Chondrocyte (in vitro differentiated cells): ENCODE data around the gene BCL2A1. TPM values are rescaled to one million over a fixed set of nuclear protein-coding genes. Genes with fewer than 3 reads are reported as not detected.
"Not testable (repeated sequence)": the region's sequence is repeated elsewhere in the genome, so short reads cannot be mapped to it uniquely, and the experiment has no call there.

ENCODE experiments used
- DNase-seq: peaks from one replicate; pipeline ENCODE4 v3.0.0; 2021; ENCODE audit warnings: mixed read lengths, low spot score
- H3K27ac Mint-ChIP-seq: one replicate; pipeline ENCODE4 v1.8.0; 2021; ENCODE audit warnings: mild to moderate bottlenecking, moderate library complexity, mixed read lengths; ENCODE audit not compliant: unreplicated experiment
- H3K27me3 Mint-ChIP-seq: 2 replicates; pipeline ENCODE4 v1.8.0; 2021; ENCODE audit warnings: low read depth, mixed read lengths
- H3K36me3 Mint-ChIP-seq: 2 replicates; pipeline ENCODE4 v1.8.0; 2021; ENCODE audit warnings: low read depth, mixed read lengths
- H3K4me1 Mint-ChIP-seq: 2 replicates; pipeline ENCODE4 v1.8.0; 2021; ENCODE audit warnings: low read depth, mild to moderate bottlenecking, mixed read lengths
- H3K4me3 Mint-ChIP-seq: one replicate; pipeline ENCODE4 v1.8.0; 2021; ENCODE audit warnings: mild to moderate bottlenecking, moderate library complexity, mixed read lengths; ENCODE audit not compliant: unreplicated experiment
- H3K9me3 Mint-ChIP-seq: 2 replicates; pipeline ENCODE4 v1.8.0; 2021; ENCODE audit warnings: low read depth, mixed read lengths
- long read RNA-seq: library from polyadenylated mRNA; stranded (forward); transcript quantifications from one replicate; pipeline ENCODE4 v2.0.0, GENCODE V29; 2021
- total RNA-seq: library from RNA; stranded (reverse); gene quantifications from 3 replicates; pipeline ENCODE4 v1.2.1, GENCODE V29; 2021
- TF ChIP-seq, protein P1 (sequence below): fragments of 200-600 bp; sonication (generic); IDR thresholded peaks from 2 replicates; pipeline ENCODE4 v1.5.0; 2021; ENCODE audit warnings: antibody characterized with exemption, mild to moderate bottlenecking, moderate library complexity

The BCL2A1 gene
- not detected in 3 replicates for total RNA-seq
- long read RNA-seq = 0 reads

DNA sequence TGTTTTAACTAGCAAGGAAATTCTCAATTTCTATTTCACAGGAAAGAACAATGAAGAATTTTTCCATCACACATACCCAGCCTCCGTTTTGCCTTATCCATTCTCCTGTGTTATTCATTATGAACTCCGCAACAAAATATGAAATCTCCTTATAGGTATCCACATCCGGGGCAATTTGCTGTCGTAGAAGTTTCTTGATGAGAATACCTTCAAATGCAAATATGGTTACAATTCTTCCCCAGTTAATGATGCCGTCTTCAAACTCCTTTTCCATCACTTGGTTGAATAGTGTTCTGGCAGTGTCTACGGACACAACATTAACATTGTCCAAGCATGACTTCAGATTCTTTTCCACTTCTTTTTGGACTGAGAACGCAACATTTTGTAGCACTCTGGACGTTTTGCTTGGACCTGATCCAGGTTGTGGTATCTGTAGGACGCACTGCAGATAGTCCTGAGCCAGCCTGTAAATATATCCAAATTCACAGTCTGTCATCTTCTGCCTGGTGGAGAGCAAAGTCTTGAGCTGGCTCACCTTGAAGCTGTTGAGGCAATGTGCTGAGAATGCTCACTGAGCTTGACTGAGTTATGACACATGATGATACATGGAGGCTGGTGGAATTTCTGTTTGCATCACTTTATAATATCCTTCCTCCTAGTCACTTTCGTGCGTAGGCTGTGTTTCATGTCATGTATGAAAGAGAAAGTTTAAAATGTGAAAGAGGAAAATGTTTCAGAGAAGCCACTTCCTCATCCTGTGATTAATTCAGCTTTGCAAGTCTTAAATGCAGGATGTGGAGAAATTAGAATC is at the start of gene BCL2A1:
BCL2A1 (minus strand) TSS at position 573 of the 811 bp plus-strand sequence; CDS start at position 496, 77 bp downstream.
- no peak for DNase-seq
- Mint-ChIP-seq H3K4me3 (no peak within 1 kb of the TSS), H3K4me1 (peaks cover 12% of the 10 kb centered on the region), H3K36me3 (no peaks in the 10 kb centered on the region), H3K27me3 (no peaks in the 10 kb centered on the region), H3K9me3 (no peaks in the 10 kb centered on the region), H3K27ac (no peak within 1 kb of the TSS)
- TF ChIP-seq, protein P1, sequence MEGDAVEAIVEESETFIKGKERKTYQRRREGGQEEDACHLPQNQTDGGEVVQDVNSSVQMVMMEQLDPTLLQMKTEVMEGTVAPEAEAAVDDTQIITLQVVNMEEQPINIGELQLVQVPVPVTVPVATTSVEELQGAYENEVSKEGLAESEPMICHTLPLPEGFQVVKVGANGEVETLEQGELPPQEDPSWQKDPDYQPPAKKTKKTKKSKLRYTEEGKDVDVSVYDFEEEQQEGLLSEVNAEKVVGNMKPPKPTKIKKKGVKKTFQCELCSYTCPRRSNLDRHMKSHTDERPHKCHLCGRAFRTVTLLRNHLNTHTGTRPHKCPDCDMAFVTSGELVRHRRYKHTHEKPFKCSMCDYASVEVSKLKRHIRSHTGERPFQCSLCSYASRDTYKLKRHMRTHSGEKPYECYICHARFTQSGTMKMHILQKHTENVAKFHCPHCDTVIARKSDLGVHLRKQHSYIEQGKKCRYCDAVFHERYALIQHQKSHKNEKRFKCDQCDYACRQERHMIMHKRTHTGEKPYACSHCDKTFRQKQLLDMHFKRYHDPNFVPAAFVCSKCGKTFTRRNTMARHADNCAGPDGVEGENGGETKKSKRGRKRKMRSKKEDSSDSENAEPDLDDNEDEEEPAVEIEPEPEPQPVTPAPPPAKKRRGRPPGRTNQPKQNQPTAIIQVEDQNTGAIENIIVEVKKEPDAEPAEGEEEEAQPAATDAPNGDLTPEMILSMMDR = no peak

DNA sequence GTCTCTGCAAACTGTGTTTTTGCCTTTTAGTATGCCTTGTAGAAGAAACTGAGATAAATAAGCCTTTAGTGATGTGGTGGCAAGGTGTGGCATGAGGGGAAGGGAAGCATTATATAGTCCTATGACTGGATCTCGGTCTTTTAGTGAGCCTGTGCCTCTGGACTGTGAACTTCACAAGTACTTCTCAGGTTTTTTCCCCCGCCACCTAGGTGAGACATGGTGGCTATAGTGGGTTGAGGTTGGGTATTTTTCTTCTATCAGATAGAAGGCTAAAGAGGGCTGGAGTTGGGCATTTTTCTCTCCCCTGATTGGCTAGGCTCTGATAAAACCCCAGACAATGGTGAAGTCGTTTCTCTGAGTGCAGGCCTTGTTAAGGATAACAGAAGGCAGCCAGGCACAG is 49.7 kb upstream of the BCL2A1 start:
- Mint-ChIP-seq H3K27ac (no peak overlapping the region), H3K4me1 (no peaks in the 10 kb centered on the region), H3K27me3 (peaks cover 5% of the 10 kb centered on the region), H3K9me3 (peaks cover 2% of the 10 kb centered on the region), H3K36me3 (no peaks in the 10 kb centered on the region), H3K4me3 (no peak overlapping the region)
- DNase-seq = no peak
- TF ChIP-seq, protein P1 = no peak

DNA sequence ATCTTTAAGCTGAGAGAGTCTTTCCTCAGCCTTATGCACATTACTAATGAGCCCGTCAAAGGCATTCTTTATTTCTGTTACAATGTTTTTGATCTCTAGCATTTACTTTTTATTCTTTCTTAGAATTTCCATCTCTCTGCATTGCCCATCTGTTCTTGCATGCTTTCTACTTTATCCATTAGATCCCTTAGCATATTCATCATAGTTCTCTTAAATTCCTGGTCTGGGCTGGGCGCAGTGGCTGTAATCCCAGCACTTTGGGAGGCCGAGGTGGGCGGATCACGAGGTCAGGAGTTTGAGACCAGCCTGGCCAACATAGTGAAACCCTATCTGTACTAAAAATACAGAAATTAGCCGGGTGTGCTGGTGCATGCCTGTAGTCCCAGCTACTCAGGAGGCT is 49.2 kb upstream of the BCL2A1 start:
- not testable (repeated sequence) for H3K27ac Mint-ChIP-seq, H3K4me3 Mint-ChIP-seq, H3K4me1 Mint-ChIP-seq, H3K27me3 Mint-ChIP-seq, H3K36me3 Mint-ChIP-seq, H3K9me3 Mint-ChIP-seq, DNase-seq

DNA sequence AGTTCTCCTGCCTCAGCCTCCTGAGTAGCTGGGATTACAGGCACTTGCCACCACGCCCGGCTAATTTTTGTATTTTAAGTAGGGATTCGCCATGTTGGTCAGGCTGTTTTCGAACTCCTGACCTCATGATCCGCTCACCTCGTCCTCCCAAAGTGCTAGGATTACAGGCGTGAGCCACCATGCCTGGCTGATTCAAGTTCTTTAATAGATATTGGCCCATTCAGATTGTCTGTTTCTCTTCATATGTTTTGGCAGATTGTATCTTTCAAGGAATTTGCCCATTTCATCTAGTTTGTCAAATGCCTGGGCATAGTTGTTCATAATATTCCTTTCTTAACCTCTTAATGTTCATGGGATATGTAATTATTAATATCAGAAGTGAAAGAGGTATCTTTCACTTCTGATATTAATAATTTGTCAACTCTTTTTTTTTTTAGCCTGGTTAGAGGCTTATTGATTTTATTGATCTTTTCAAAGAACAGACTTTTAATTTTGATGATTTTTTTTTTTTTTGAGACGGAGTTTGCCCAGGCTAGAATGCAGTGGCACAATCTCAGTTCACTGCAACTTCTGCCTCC is 48.3 kb upstream of the BCL2A1 start:
- Mint-ChIP-seq H3K27me3 (peaks cover 5% of the 10 kb centered on the region), H3K9me3 (peaks cover 12% of the 10 kb centered on the region), H3K4me1 (no peaks in the 10 kb centered on the region), H3K27ac (no peak overlapping the region), H3K36me3 (no peaks in the 10 kb centered on the region), H3K4me3 (no peak overlapping the region)
- no peak for DNase-seq
- TF ChIP-seq, protein P1 = no peak

DNA sequence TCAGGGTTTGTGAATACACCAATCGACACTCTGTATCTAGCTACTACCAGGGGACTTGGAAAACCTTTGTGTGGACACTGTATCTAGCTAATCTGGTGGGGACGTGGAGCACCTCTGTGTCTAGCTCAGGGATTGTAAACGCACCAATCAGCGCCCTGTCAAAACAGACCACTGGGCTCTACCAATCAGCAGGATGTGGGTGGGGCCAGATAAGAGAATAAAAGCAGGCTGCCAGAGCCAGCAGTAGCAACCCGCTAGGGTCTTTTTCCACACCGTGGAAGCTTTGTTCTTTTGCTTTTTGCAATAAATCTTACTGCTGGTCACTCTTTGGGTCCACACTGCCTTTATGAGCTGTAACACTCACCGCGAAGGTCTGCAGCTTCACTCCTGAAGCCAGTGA is 46.1 kb upstream of the BCL2A1 start:
- not testable (repeated sequence) for H3K27ac Mint-ChIP-seq, DNase-seq, H3K36me3 Mint-ChIP-seq, H3K4me3 Mint-ChIP-seq, H3K27me3 Mint-ChIP-seq, H3K4me1 Mint-ChIP-seq
- peaks cover 12% of the 10 kb centered on the region for H3K9me3 Mint-ChIP-seq

DNA sequence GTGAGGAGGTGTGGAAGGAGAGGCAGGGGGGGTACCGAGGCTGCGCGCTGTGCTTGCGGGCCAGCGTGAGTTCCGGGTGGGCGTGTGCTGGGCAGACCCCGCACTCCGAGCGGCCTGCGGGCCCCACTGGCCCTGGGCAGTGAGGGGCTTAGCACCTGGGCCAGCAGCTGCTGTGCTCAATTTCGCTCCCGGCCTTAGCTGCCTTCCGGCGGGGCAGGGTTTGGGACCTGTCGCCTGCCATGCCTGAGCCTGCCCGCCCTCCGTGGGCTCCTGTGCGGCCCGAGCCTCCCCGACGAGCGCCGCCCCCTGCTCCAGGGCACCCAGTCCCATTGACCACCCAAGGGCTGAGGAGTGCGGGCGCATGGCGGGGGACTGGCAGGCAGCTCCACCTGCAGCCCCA is 45.5 kb upstream of the BCL2A1 start:
- H3K4me1 Mint-ChIP-seq, H3K27ac Mint-ChIP-seq, H3K27me3 Mint-ChIP-seq, H3K36me3 Mint-ChIP-seq, H3K4me3 Mint-ChIP-seq, DNase-seq: not testable (repeated sequence)
- H3K9me3 Mint-ChIP-seq = peaks cover 12% of the 10 kb centered on the region
